GM23248 (cell line): ENCODE measurements around the gene ZBTB20. TPM values are rescaled to one million over a fixed set of nuclear protein-coding genes. Genes with fewer than 3 reads are reported as not detected.

ENCODE experiments used
- DNase-seq: peaks from one replicate; pipeline ENCODE4 v3.0.0-alpha.2; 2015
- H2AFZ ChIP-seq: fragments of 200-600 bp; sonication (generic); 2 replicates; pipeline ENCODE4 v1.6.1; 2016; ENCODE audit warnings: antibody characterized with exemption
- H3F3A ChIP-seq: fragments of 200-600 bp; sonication (generic); 2 replicates; pipeline ENCODE4 v1.6.1; 2016; ENCODE audit warnings: mild to moderate bottlenecking, antibody characterized with exemption, mixed run types; ENCODE audit not compliant: insufficient read depth
- H3K27ac ChIP-seq: fragments of 200-600 bp; sonication (generic); 2 replicates; pipeline ENCODE4 v1.5.1; 2016; ENCODE audit warnings: mild to moderate bottlenecking
- H3K27me3 ChIP-seq: fragments of 200-600 bp; sonication (generic); replicated peaks from 2 replicates; pipeline ENCODE4 v1.6.1; 2016; ENCODE audit warnings: mild to moderate bottlenecking; ENCODE audit not compliant: insufficient read depth
- H3K36me3 ChIP-seq: fragments of 200-600 bp; sonication (generic); 2 replicates; pipeline ENCODE4 v1.6.1; 2016; ENCODE audit warnings: low read depth, mild to moderate bottlenecking
- H3K4me1 ChIP-seq: fragments of 200-600 bp; sonication (generic); 2 replicates; pipeline ENCODE4 v1.6.1; 2016; ENCODE audit warnings: mild to moderate bottlenecking; ENCODE audit not compliant: insufficient read depth
- H3K4me2 ChIP-seq: fragments of 200-600 bp; sonication (generic); one replicate; pipeline ENCODE4 v1.6.1; 2016; ENCODE audit warnings: mild to moderate bottlenecking; ENCODE audit not compliant: unreplicated experiment
- H3K4me3 ChIP-seq: fragments of 200-600 bp; sonication (generic); 2 replicates; pipeline ENCODE4 v1.5.1; 2016; ENCODE audit warnings: mild to moderate bottlenecking
- H3K79me2 ChIP-seq: fragments of 200-600 bp; sonication (generic); 2 replicates; pipeline ENCODE4 v1.6.1; 2016; ENCODE audit warnings: mild to moderate bottlenecking; ENCODE audit not compliant: insufficient read depth
- H3K9ac ChIP-seq: fragments of 200-600 bp; sonication (generic); 2 replicates; pipeline ENCODE4 v1.6.1; 2016; ENCODE audit warnings: mild to moderate bottlenecking
- H3K9me2 ChIP-seq: fragments of 200-600 bp; sonication (generic); 2 replicates; pipeline ENCODE4 v1.6.1; 2016; ENCODE audit warnings: mixed run types, mild to moderate bottlenecking, moderate library complexity; ENCODE audit not compliant: insufficient read depth
- H3K9me3 ChIP-seq: fragments of 200-600 bp; sonication (generic); one replicate; pipeline ENCODE4 v1.6.1; 2017; ENCODE audit warnings: low read depth
- H4K20me1 ChIP-seq: fragments of 200-600 bp; sonication (generic); 2 replicates; pipeline ENCODE4 v1.6.0; 2016; ENCODE audit not compliant: insufficient read depth
- EZH2 ChIP-seq: fragments of 200-600 bp; sonication (generic); IDR thresholded peaks from 2 replicates; pipeline ENCODE4 v1.6.1; 2018; ENCODE audit warnings: antibody characterized with exemption, mild to moderate bottlenecking; ENCODE audit not compliant: insufficient read depth, poor library complexity, severe bottlenecking
- EZH2phosphoT487 ChIP-seq: fragments of 200-600 bp; sonication (generic); IDR thresholded peaks from 2 replicates; pipeline ENCODE4 v1.6.1; 2018; ENCODE audit warnings: antibody characterized with exemption, moderate library complexity, mild to moderate bottlenecking, low read depth; ENCODE audit not compliant: insufficient read depth
- WGBS, 2 experiments: methylation state at CpG; one replicate each; pipeline ENCODE4 v1.1.6; 2015 to 2017; ENCODE audit warnings: low lambda C conversion rate in 2 of 2, low coverage in 1 of 2; ENCODE audit errors: missing lambda C conversion rate in 2 of 2; 5-methylcytosine and 5-hydroxymethylcytosine counted together
- in situ Hi-C: fragments of 300-500 bp; cut with MboI; formaldehyde crosslinking; loops from 2 replicates; pipeline ENCODE4 v1.15.0; 2020
- polyA plus RNA-seq: library from polyadenylated mRNA; unstranded; fragments of >200 nt; fragmentation: Nextera tagmentation; extraction: Ambion mirVana; gene quantifications from 2 replicates; pipeline ENCODE4 v1.2.1, GENCODE V29; 2016
- total RNA-seq: library from RNA; depleted of rRNA; stranded (reverse); fragments of >200 nt; shearing (Covaris generic); gene quantifications from 2 replicates; pipeline ENCODE4 v1.2.3, GENCODE V29; 2014

Gene ZBTB20
- total and polyA plus RNA-seq, 2 experiments from 2014 or later: 9.2 to 12.2 TPM

GRCh38 chr3:114307832-114308231, 839.3 kb downstream of the ZBTB20 start:
- Histone ChIP-seq H3K9me2 (no peaks in the 10 kb centered on the region), H3K4me1 (no peaks in the 10 kb centered on the region), H3F3A (no peaks in the 10 kb centered on the region), H3K4me2 (no peak overlapping the region), H4K20me1 (no peaks in the 10 kb centered on the region), H3K36me3 (no peaks in the 10 kb centered on the region), H3K9me3 (no peaks in the 10 kb centered on the region), H2AFZ (no peak overlapping the region), H3K79me2 (no peaks in the 10 kb centered on the region), H3K27ac (no peak overlapping the region), H3K9ac (no peak overlapping the region), H3K27me3 (no peaks in the 10 kb centered on the region), H3K4me3 (no peak overlapping the region)
- TF ChIP-seq EZH2phosphoT487 (no peak), EZH2 (no peak)
- no peak for DNase-seq
- WGBS, 2 experiments: 63 to 73% methylated on average over 3 of the region's 3 CpGs
- in situ Hi-C loops: no loop called here

- H3K79me2 ChIP-seq: no peaks in the 10 kb centered on the region
- no peaks in the 10 kb centered on the region for H4K20me1 ChIP-seq
- no peaks in the 10 kb centered on the region for H3K36me3 ChIP-seq
- H3K27me3 ChIP-seq: no peaks in the 10 kb centered on the region
- no peaks in the 10 kb centered on the region for H3K4me1 ChIP-seq
- no peaks in the 10 kb centered on the region for H3F3A ChIP-seq
- H2AFZ ChIP-seq: no peak overlapping the region
- H3K9ac ChIP-seq: no peak overlapping the region
- H3K4me3 ChIP-seq: no peak overlapping the region
- no peaks in the 10 kb centered on the region for H3K9me2 ChIP-seq
- no peak for DNase-seq
- no peak for TF ChIP-seq EZH2
- no peak for TF ChIP-seq EZH2phosphoT487
- H3K27ac ChIP-seq: no peak overlapping the region
- H3K4me2 ChIP-seq: no peak overlapping the region
- WGBS, 2 experiments: 61 to 62% methylated on average over 8 of the region's 8 CpGs
- in situ Hi-C loops: no loop called here
- H3K9me3 ChIP-seq: no peaks in the 10 kb centered on the region
Observed at GRCh38 chr3:114307222-114307830, 839.8 kb downstream of the ZBTB20 start.

- in situ Hi-C loops: no loop called here
- H4K20me1 ChIP-seq: no peaks in the 10 kb centered on the region
- WGBS, 2 experiments: 78 to 83% methylated on average over 5 of the region's 5 CpGs
- no peaks in the 10 kb centered on the region for H3K27me3 ChIP-seq
- H3K36me3 ChIP-seq: no peaks in the 10 kb centered on the region
- H3K4me1 ChIP-seq: no peaks in the 10 kb centered on the region
- H3F3A ChIP-seq: no peaks in the 10 kb centered on the region
- no peak for TF ChIP-seq EZH2
- TF ChIP-seq EZH2phosphoT487: no peak
- no peak overlapping the region for H3K4me2 ChIP-seq
- H3K9me3 ChIP-seq: no peaks in the 10 kb centered on the region
- H3K79me2 ChIP-seq: no peaks in the 10 kb centered on the region
- H3K27ac ChIP-seq: no peak overlapping the region
- no peak overlapping the region for H3K9ac ChIP-seq
- H3K9me2 ChIP-seq: no peaks in the 10 kb centered on the region
- H2AFZ ChIP-seq: no peak overlapping the region
- H3K4me3 ChIP-seq: no peak overlapping the region
- no peak for DNase-seq
Observed at GRCh38 chr3:114299941-114300624, 847.0 kb downstream of the ZBTB20 start.

GRCh38 chr3:114299421-114299820, 847.7 kb downstream of the ZBTB20 start:
- Histone ChIP-seq H3K9me3 (no peaks in the 10 kb centered on the region), H3K36me3 (no peaks in the 10 kb centered on the region), H3K9me2 (no peaks in the 10 kb centered on the region), H2AFZ (no peak overlapping the region), H3K27me3 (no peaks in the 10 kb centered on the region), H3K79me2 (no peaks in the 10 kb centered on the region), H3K9ac (no peak overlapping the region), H3K27ac (no peak overlapping the region), H4K20me1 (no peaks in the 10 kb centered on the region), H3K4me3 (no peak overlapping the region), H3K4me2 (no peak overlapping the region), H3F3A (no peaks in the 10 kb centered on the region), H3K4me1 (no peaks in the 10 kb centered on the region)
- TF ChIP-seq EZH2phosphoT487 (no peak), EZH2 (no peak)
- peak; percentile 36 for DNase-seq
- in situ Hi-C loops: no loop called here
- 71% methylated on average over 13 of the region's 13 CpGs for WGBS, 2 experiments
